Endometrial microvascular endothelial cells (primary cell): ENCODE measurements around the gene NEXMIF. TPM values are rescaled to one million over a fixed set of nuclear protein-coding genes. Genes with fewer than 3 reads are reported as not detected.
"Not testable (repeated sequence)": the region's sequence is repeated elsewhere in the genome, so short reads cannot be mapped to it uniquely, and the experiment has no call there.

Experiments
- in situ Hi-C: cut with HindIII; loops from 2 replicates; pipeline ENCODE4 v1.10.0; 2017; ENCODE audit warnings: low sequenced_read_pairs, low pct_unique_long_range_greater_than_20kb; ENCODE audit errors: inconsistent ontology term
- total RNA-seq: library from RNA; depleted of rRNA; stranded (reverse); fragments of >200 nt; gene quantifications from one replicate; pipeline ENCODE4 v1.2.3, GENCODE V29; 2015; ENCODE audit errors: inconsistent ontology term

The NEXMIF gene
- total RNA-seq, result not detected

- in situ Hi-C loops, result no loop called here
These were observed at the start of gene NEXMIF for GRCh38 chrX:74925225-74926088. TSS of gene NEXMIF (minus strand) at chrX:74925452.

- in situ Hi-C loops, result not testable (repeated sequence)
These were observed 36.7 kb upstream of the NEXMIF start for GRCh38 chrX:74961962-74962361.

GRCh38 chrX:74949717-74950116 is 24.5 kb upstream of the NEXMIF start:
- in situ Hi-C loops, result no loop called here

GRCh38 chrX:74940414-74940813 is 15.2 kb upstream of the NEXMIF start:
- in situ Hi-C loops, result no loop called here

GRCh38 chrX:74931214-74931613 is 6.0 kb upstream of the NEXMIF start:
- in situ Hi-C loops, result no loop called here

GRCh38 chrX:74924449-74925224 is 615 bp downstream of the NEXMIF start:
- in situ Hi-C loops, result no loop called here

GRCh38 chrX:74923942-74924448 is 1.3 kb downstream of the NEXMIF start:
- in situ Hi-C loops, result no loop called here

GRCh38 chrX:74922922-74923543 is 2.2 kb downstream of the NEXMIF start:
- in situ Hi-C loops, result no loop called here

- in situ Hi-C loops, result no loop called here
These were observed 13.8 kb downstream of the NEXMIF start for GRCh38 chrX:74911494-74911893.

- in situ Hi-C loops, result no loop called here
These were observed 18.8 kb downstream of the NEXMIF start for GRCh38 chrX:74906417-74906816.

- in situ Hi-C loops, result no loop called here
These were observed 22.4 kb downstream of the NEXMIF start for GRCh38 chrX:74902806-74903205.

GRCh38 chrX:74892561-74892960 is 32.7 kb downstream of the NEXMIF start:
- in situ Hi-C loops, result no loop called here

- in situ Hi-C loops, result no loop called here
These were observed 34.4 kb downstream of the NEXMIF start for GRCh38 chrX:74890676-74891430.

GRCh38 chrX:74882383-74882782 is 42.9 kb downstream of the NEXMIF start:
- in situ Hi-C loops, result not testable (repeated sequence)

GRCh38 chrX:74865725-74866124 is 59.5 kb downstream of the NEXMIF start:
- in situ Hi-C loops, result no loop called here

GRCh38 chrX:74853255-74853654 is 72.0 kb downstream of the NEXMIF start:
- in situ Hi-C loops, result no loop called here

GRCh38 chrX:74835566-74835965 is 89.7 kb downstream of the NEXMIF start:
- in situ Hi-C loops, result no loop called here

- in situ Hi-C loops, result not testable (repeated sequence)
These were observed 105.5 kb downstream of the NEXMIF start for GRCh38 chrX:74819797-74820196.

- in situ Hi-C loops, result no loop called here
These were observed 110.6 kb downstream of the NEXMIF start for GRCh38 chrX:74814681-74815080.
